ENCODE measurements around the gene RABAC1. TPM values are rescaled to one million over a fixed set of nuclear protein-coding genes. Genes with fewer than 3 reads are reported as not detected.

RABAC1 gene
- total RNA-seq, 6 experiments from 2014 or later, result 245 to 349 (median 258) TPM

DNA sequence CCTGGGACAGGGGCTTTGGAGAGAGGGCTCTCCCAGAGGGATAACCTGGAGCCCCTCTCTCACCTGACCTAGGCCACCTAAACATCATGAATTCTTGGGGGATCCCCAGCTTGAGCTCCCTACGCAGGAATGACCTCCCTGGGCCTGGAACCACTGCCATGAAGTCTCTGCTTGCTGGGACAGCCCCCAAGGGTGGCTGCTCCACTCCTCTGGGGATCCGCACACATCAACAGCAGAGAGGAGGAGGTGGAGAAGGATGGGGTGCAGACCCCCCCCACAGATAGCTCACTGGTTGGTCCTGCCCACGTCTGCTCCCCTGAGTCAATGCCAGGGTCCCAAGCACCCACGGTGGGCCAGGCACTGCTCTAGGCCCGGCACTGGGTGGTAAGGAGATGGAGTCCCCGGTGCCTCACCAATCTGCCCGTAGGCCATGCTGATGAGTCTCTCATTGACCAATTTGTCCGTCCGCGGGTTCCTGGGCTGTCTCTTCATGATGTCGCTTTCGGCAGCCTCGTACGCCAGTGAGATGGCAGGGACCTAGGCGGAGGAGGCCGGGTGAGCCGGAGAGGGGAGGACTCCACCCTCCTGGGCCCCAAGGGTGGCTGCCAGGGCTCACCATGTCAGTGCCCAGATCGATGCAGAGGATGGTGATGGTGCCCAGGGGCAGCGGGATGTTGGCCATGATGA, 10.8 kb upstream of the RABAC1 start:
- Mint-ChIP-seq H3K4me1 (ENCODE audit: low read depth) (no peaks in the 10 kb centered on the region), H3K27me3 (ENCODE audit: insufficient read depth) (peaks cover 38% of the 10 kb centered on the region), H3K9me3 (no peaks in the 10 kb centered on the region), H3K36me3 (ENCODE audit: low read depth) (no peaks in the 10 kb centered on the region), H3K4me3 (no peak overlapping the region), H3K27ac (no peak overlapping the region)
- TF ChIP-seq, protein P1, sequence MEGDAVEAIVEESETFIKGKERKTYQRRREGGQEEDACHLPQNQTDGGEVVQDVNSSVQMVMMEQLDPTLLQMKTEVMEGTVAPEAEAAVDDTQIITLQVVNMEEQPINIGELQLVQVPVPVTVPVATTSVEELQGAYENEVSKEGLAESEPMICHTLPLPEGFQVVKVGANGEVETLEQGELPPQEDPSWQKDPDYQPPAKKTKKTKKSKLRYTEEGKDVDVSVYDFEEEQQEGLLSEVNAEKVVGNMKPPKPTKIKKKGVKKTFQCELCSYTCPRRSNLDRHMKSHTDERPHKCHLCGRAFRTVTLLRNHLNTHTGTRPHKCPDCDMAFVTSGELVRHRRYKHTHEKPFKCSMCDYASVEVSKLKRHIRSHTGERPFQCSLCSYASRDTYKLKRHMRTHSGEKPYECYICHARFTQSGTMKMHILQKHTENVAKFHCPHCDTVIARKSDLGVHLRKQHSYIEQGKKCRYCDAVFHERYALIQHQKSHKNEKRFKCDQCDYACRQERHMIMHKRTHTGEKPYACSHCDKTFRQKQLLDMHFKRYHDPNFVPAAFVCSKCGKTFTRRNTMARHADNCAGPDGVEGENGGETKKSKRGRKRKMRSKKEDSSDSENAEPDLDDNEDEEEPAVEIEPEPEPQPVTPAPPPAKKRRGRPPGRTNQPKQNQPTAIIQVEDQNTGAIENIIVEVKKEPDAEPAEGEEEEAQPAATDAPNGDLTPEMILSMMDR (IDR thresholded peaks at IDR 0.05), result no peak
- DNase-seq, result no peak

DNA sequence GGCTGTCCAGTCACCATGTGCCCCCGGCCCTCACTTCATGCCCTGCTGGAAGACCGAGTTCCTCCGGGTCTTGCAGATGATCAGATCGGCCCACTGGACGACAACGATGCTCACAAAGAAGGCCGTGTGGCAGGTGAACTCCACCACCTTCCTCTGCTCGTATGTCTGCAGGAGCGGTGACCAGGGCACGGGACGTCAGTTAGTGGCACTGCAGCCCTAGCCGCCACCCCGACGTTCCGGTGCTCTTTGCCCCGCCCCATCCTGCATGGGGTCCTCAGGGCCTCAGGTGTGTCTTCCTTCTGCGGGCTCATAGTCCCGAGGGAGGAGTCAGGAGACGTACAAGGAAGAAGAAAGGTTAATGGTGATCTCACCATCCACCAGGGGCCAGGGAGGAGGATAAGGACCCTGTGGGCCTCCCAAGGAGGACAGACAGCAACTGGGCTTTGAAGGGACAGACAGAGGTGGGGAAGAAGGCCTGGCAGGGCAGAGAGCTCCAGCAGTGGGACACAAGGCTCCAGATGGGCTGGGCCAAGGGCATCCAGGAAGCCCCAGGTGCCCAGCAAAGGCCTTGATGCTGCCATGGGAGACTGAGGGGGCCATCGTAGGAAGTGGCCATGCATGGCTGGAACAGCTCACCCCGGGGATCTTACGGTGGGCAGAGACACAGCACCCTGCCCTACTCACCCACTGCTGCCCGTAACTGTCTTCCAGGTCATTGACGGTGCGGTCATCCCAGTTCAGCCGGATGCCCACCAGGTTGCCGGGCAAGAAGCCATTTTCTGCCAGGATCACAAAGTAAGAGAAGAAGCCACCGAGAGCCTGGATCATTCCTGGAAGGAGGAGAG, 9.9 kb upstream of the RABAC1 start:
- Mint-ChIP-seq H3K9me3 (no peaks in the 10 kb centered on the region), H3K4me3 (no peak overlapping the region), H3K27me3 (ENCODE audit: insufficient read depth) (peaks cover 41% of the 10 kb centered on the region), H3K27ac (no peak overlapping the region), H3K4me1 (ENCODE audit: low read depth) (no peaks in the 10 kb centered on the region), H3K36me3 (ENCODE audit: low read depth) (no peaks in the 10 kb centered on the region)
- DNase-seq, result no peak
- TF ChIP-seq, protein P1 (IDR thresholded peaks at IDR 0.05), result no peak

- H3K27me3 Mint-ChIP-seq (ENCODE audit: insufficient read depth), result peaks cover 37% of the 10 kb centered on the region
- TF ChIP-seq, protein P1 (IDR thresholded peaks at IDR 0.05), result no peak
Measured at GRCh38 chr19:41967054-41967783, 8.1 kb upstream of the RABAC1 start.

GRCh38 chr19:41965106-41965505, 6.0 kb upstream of the RABAC1 start:
- H3K27ac Mint-ChIP-seq, result no peak overlapping the region
- DNase-seq, result no peak
- TF ChIP-seq, protein P1 (IDR thresholded peaks at IDR 0.05), result no peak

More at GRCh38 chr19:41967054-41967783, 8.1 kb upstream of the RABAC1 start:
- H3K4me1 Mint-ChIP-seq (ENCODE audit: low read depth), result no peaks in the 10 kb centered on the region
- H3K9me3 Mint-ChIP-seq, result no peaks in the 10 kb centered on the region
- no peaks in the 10 kb centered on the region for H3K36me3 Mint-ChIP-seq (ENCODE audit: low read depth)
- no peak overlapping the region for H3K4me3 Mint-ChIP-seq
- no peak for DNase-seq
- H3K27ac Mint-ChIP-seq, result no peak overlapping the region

GRCh38 chr19:41960973-41961372, 1.9 kb upstream of the RABAC1 start:
- DNase-seq, result no peak
- Mint-ChIP-seq H3K36me3 (ENCODE audit: low read depth) (peaks cover 9% of the 10 kb centered on the region), H3K4me1 (ENCODE audit: low read depth) (peaks cover 21% of the 10 kb centered on the region), H3K4me3 (no peak overlapping the region), H3K27me3 (ENCODE audit: insufficient read depth) (peaks cover 13% of the 10 kb centered on the region), H3K9me3 (no peaks in the 10 kb centered on the region), H3K27ac (no peak overlapping the region)
- TF ChIP-seq, protein P1 (IDR thresholded peaks at IDR 0.05), result no peak

More at GRCh38 chr19:41965106-41965505, 6.0 kb upstream of the RABAC1 start:
- H3K9me3 Mint-ChIP-seq, result no peaks in the 10 kb centered on the region
- peaks cover 35% of the 10 kb centered on the region for H3K27me3 Mint-ChIP-seq (ENCODE audit: insufficient read depth)
- H3K4me1 Mint-ChIP-seq (ENCODE audit: low read depth), result no peaks in the 10 kb centered on the region
- no peaks in the 10 kb centered on the region for H3K36me3 Mint-ChIP-seq (ENCODE audit: low read depth)
- no peak overlapping the region for H3K4me3 Mint-ChIP-seq

All from HFFc6 (cell line).